ENCODE results near the gene KCNJ9.

Gene KCNJ9

GRCh38 chr1:160130939-160131338 lies 49.6 kb downstream of the KCNJ9 start:
- no peaks in the 10 kb centered on the region for H3K9me3 ChIP-seq (replicated peaks in 1 of 2; ENCODE audit: control insufficient read depth in 2 of 2, insufficient read depth in 1 of 2, low read depth in 1 of 2, low read length in 2 of 2)
- H3K4me1 ChIP-seq (ENCODE audit: control insufficient read depth in 2 of 2, insufficient read depth in 1 of 2, low read depth in 1 of 2, low read length in 2 of 2): no peaks in the 10 kb centered on the region
- H3K23ac ChIP-seq (ENCODE audit: low read depth, low read length, poor library complexity): no peak overlapping the region
- no peak overlapping the region for H2BK12ac ChIP-seq (ENCODE audit: low read length)
- no peak overlapping the region for H2BK120ac ChIP-seq (ENCODE audit: low read depth, low read length)
- H3K36me3 ChIP-seq (replicated peaks in 1 of 2; ENCODE audit: control insufficient read depth in 2 of 2, insufficient read depth in 2 of 2, low read length in 2 of 2): peaks cover 4 to 74% of the 10 kb centered on the region in 2 donors
- no peak overlapping the region for H4K8ac ChIP-seq (ENCODE audit: low read depth, low read length)
- WGBS, 2 donors (ENCODE audit: extremely low coverage in 2 of 2, insufficient read length in 2 of 2, insufficient replicate concordance in 1 of 2): no CpG with 5 or more reads among the region's 1 CpG
- H3K14ac ChIP-seq (ENCODE audit: low read length): no peak overlapping the region
- no peak overlapping the region for H2BK15ac ChIP-seq (ENCODE audit: low read length)
- no peak overlapping the region for H3K27ac ChIP-seq (replicated peaks; ENCODE audit: low read length)
- DNase-seq (ENCODE audit: low spot score): no peak
- H3K4me2 ChIP-seq (ENCODE audit: insufficient read depth, low read length, poor library complexity, severe bottlenecking): no peak overlapping the region
- no peak overlapping the region for H3K9ac ChIP-seq (ENCODE audit: low read depth, low read length, poor library complexity)
- no peak overlapping the region for H3K18ac ChIP-seq (ENCODE audit: low read length)
- no peak overlapping the region for H2BK5ac ChIP-seq (ENCODE audit: low read length)
- H3K4ac ChIP-seq (ENCODE audit: low read length): no peak overlapping the region
- no peaks in the 10 kb centered on the region for H3K27me3 ChIP-seq (ENCODE audit: control insufficient read depth in 3 of 3, insufficient read depth in 3 of 3, low read depth in 1 of 3, low read length in 3 of 3)
- H3K79me1 ChIP-seq (ENCODE audit: low read depth, low read length): peaks cover 3% of the 10 kb centered on the region
- H2AFZ ChIP-seq (ENCODE audit: low read length): no peak overlapping the region
- no peak overlapping the region for H4K91ac ChIP-seq (ENCODE audit: low read depth, low read length, poor library complexity)
- no peak overlapping the region for H2AK5ac ChIP-seq (ENCODE audit: low read depth, low read length)
- no peak overlapping the region for H3K4me3 ChIP-seq (ENCODE audit: low read length in 2 of 2)

GRCh38 chr1:160131803-160132565 lies 50.6 kb downstream of the KCNJ9 start:
- Histone ChIP-seq H4K8ac (ENCODE audit: low read depth, low read length) (no peak overlapping the region), H3K36me3 (replicated peaks in 1 of 2; ENCODE audit: control insufficient read depth in 2 of 2, insufficient read depth in 2 of 2, low read length in 2 of 2) (peaks cover 7 to 83% of the 10 kb centered on the region in 2 donors), H3K4me1 (ENCODE audit: control insufficient read depth in 2 of 2, insufficient read depth in 1 of 2, low read depth in 1 of 2, low read length in 2 of 2) (no peaks in the 10 kb centered on the region), H2BK15ac (ENCODE audit: low read length) (no peak overlapping the region), H2BK12ac (ENCODE audit: low read length) (no peak overlapping the region), H3K18ac (ENCODE audit: low read length) (no peak overlapping the region), H3K9ac (ENCODE audit: low read depth, low read length, poor library complexity) (no peak overlapping the region), H3K4me2 (ENCODE audit: insufficient read depth, low read length, poor library complexity, severe bottlenecking) (no peak overlapping the region), H2AFZ (ENCODE audit: low read length) (no peak overlapping the region), H2BK120ac (ENCODE audit: low read depth, low read length) (no peak overlapping the region), H3K4me3 (ENCODE audit: low read length in 2 of 2) (no peak overlapping the region), H3K9me3 (replicated peaks in 1 of 2; ENCODE audit: control insufficient read depth in 2 of 2, insufficient read depth in 1 of 2, low read depth in 1 of 2, low read length in 2 of 2) (no peaks in the 10 kb centered on the region), H3K79me1 (ENCODE audit: low read depth, low read length) (peaks cover 3% of the 10 kb centered on the region), H3K27ac (replicated peaks; ENCODE audit: low read length) (no peak overlapping the region), H3K14ac (ENCODE audit: low read length) (no peak overlapping the region), H2BK5ac (ENCODE audit: low read length) (no peak overlapping the region), H4K91ac (ENCODE audit: low read depth, low read length, poor library complexity) (no peak overlapping the region), H3K4ac (ENCODE audit: low read length) (no peak overlapping the region), H3K27me3 (ENCODE audit: control insufficient read depth in 3 of 3, insufficient read depth in 3 of 3, low read depth in 1 of 3, low read length in 3 of 3) (no peaks in the 10 kb centered on the region), H3K23ac (ENCODE audit: low read depth, low read length, poor library complexity) (no peak overlapping the region), H2AK5ac (ENCODE audit: low read depth, low read length) (no peak overlapping the region)
- DNase-seq (ENCODE audit: low spot score): no peak
- WGBS, 2 donors (ENCODE audit: extremely low coverage in 2 of 2, insufficient read length in 2 of 2, insufficient replicate concordance in 1 of 2): no CpG with 5 or more reads among the region's 8 CpGs

DNA sequence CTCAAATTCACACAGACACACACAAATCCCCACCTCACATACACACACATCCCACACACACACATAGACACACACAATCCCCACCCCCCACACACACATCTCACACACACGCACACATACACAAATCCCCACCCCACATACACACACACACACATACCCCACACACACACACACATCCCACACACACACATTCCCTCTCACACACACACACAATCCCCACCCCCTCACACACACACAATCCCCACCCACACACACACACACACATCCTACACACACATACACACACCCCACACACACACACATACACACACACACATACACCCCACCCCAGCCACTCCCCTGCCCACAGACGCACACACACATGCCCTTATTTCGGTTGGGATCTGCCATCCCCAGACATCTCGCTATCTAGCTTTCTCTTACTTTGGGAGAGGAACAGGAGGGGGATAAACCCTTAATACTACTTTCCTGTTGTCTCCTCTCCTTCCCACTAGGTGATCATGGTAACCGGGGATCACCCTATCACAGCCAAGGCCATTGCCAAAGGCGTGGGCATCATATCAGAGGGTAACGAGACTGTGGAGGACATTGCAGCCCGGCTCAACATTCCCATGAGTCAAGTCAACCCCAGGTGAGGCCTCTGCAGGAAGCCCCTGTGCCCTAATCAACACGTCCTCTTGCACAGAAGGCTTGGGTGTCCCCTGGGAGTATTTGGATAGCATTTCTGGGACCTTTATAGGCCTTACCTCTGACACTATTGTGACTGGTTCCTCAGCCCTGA lies 52.8 kb downstream of the KCNJ9 start:
- Histone ChIP-seq H3K4ac (ENCODE audit: low read length) (no peak overlapping the region), H2BK12ac (ENCODE audit: low read length) (no peak overlapping the region), H2AK5ac (ENCODE audit: low read depth, low read length) (no peak overlapping the region), H3K27ac (replicated peaks; ENCODE audit: low read length) (no peak overlapping the region), H2BK120ac (ENCODE audit: low read depth, low read length) (no peak overlapping the region), H2BK5ac (ENCODE audit: low read length) (no peak overlapping the region), H3K4me2 (ENCODE audit: insufficient read depth, low read length, poor library complexity, severe bottlenecking) (no peak overlapping the region), H4K8ac (ENCODE audit: low read depth, low read length) (no peak overlapping the region), H2AFZ (ENCODE audit: low read length) (no peak overlapping the region), H3K9me3 (replicated peaks in 1 of 2; ENCODE audit: control insufficient read depth in 2 of 2, insufficient read depth in 1 of 2, low read depth in 1 of 2, low read length in 2 of 2) (no peaks in the 10 kb centered on the region), H3K4me3 (ENCODE audit: low read length in 2 of 2) (no peak overlapping the region), H3K4me1 (ENCODE audit: control insufficient read depth in 2 of 2, insufficient read depth in 1 of 2, low read depth in 1 of 2, low read length in 2 of 2) (no peaks in the 10 kb centered on the region), H3K27me3 (ENCODE audit: control insufficient read depth in 3 of 3, insufficient read depth in 3 of 3, low read depth in 1 of 3, low read length in 3 of 3) (no peaks in the 10 kb centered on the region), H4K91ac (ENCODE audit: low read depth, low read length, poor library complexity) (no peak overlapping the region), H3K36me3 (replicated peaks in 1 of 2; ENCODE audit: control insufficient read depth in 2 of 2, insufficient read depth in 2 of 2, low read length in 2 of 2) (peaks cover 3 to 72% of the 10 kb centered on the region in 2 donors), H3K18ac (ENCODE audit: low read length) (no peak overlapping the region), H3K9ac (ENCODE audit: low read depth, low read length, poor library complexity) (no peak overlapping the region), H2BK15ac (ENCODE audit: low read length) (no peak overlapping the region), H3K14ac (ENCODE audit: low read length) (no peak overlapping the region), H3K79me1 (ENCODE audit: low read depth, low read length) (peaks cover 3% of the 10 kb centered on the region), H3K23ac (ENCODE audit: low read depth, low read length, poor library complexity) (no peak overlapping the region)
- DNase-seq (ENCODE audit: low spot score): no peak
- 100% methylated on average over 1 of the region's 9 CpGs for WGBS, 2 donors (ENCODE audit: extremely low coverage in 2 of 2, insufficient read length in 2 of 2, insufficient replicate concordance in 1 of 2)

DNA sequence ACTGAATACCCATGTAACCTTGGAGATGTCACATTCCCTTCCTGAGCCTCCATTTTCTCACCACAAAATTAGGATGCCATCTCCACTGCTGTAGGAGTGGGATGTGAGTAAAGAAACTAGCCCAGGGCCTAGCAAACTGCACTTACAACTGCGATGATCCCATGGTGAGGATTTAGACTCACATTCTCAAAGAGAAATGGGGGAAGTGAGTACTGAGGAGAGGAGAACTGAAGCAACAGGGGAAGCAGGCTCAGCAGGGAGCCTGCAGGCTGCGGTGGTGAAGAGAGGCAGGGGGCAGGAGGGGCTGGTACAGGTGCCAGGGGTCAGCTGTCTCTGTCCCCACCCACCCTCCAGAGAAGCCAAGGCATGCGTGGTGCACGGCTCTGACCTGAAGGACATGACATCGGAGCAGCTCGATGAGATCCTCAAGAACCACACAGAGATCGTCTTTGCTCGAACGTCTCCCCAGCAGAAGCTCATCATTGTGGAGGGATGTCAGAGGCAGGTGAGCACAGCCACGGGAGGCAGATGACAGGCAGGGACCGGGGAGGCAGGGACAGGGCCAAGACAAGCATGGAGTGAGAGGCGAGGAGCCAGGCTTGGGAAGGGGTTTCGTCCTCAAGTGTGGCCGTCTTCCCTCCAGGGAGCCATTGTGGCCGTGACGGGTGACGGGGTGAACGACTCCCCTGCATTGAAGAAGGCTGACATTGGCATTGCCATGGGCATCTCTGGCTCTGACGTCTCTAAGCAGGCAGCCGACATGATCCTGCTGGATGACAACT lies 53.6 kb downstream of the KCNJ9 start:
- H3K36me3 ChIP-seq (replicated peaks in 1 of 2; ENCODE audit: control insufficient read depth in 2 of 2, insufficient read depth in 2 of 2, low read length in 2 of 2): peaks cover 3 to 71% of the 10 kb centered on the region in 2 donors
- H2BK15ac ChIP-seq (ENCODE audit: low read length): no peak overlapping the region
- H3K9me3 ChIP-seq (replicated peaks in 1 of 2; ENCODE audit: control insufficient read depth in 2 of 2, insufficient read depth in 1 of 2, low read depth in 1 of 2, low read length in 2 of 2): no peaks in the 10 kb centered on the region
- no peak overlapping the region for H2BK5ac ChIP-seq (ENCODE audit: low read length)
- peaks cover 3% of the 10 kb centered on the region for H3K79me1 ChIP-seq (ENCODE audit: low read depth, low read length)
- no peak overlapping the region for H3K4me3 ChIP-seq (ENCODE audit: low read length in 2 of 2)
- H3K4me1 ChIP-seq (ENCODE audit: control insufficient read depth in 2 of 2, insufficient read depth in 1 of 2, low read depth in 1 of 2, low read length in 2 of 2): no peaks in the 10 kb centered on the region
- no CpG with 5 or more reads among the region's 20 CpGs for WGBS, 2 donors (ENCODE audit: extremely low coverage in 2 of 2, insufficient read length in 2 of 2, insufficient replicate concordance in 1 of 2)
- H4K91ac ChIP-seq (ENCODE audit: low read depth, low read length, poor library complexity): no peak overlapping the region
- no peak overlapping the region for H3K18ac ChIP-seq (ENCODE audit: low read length)
- H3K4me2 ChIP-seq (ENCODE audit: insufficient read depth, low read length, poor library complexity, severe bottlenecking): no peak overlapping the region
- H2BK12ac ChIP-seq (ENCODE audit: low read length): no peak overlapping the region
- H4K8ac ChIP-seq (ENCODE audit: low read depth, low read length): no peak overlapping the region
- H2BK120ac ChIP-seq (ENCODE audit: low read depth, low read length): no peak overlapping the region
- H3K9ac ChIP-seq (ENCODE audit: low read depth, low read length, poor library complexity): no peak overlapping the region
- H2AK5ac ChIP-seq (ENCODE audit: low read depth, low read length): no peak overlapping the region
- H2AFZ ChIP-seq (ENCODE audit: low read length): no peak overlapping the region
- H3K27ac ChIP-seq (replicated peaks; ENCODE audit: low read length): no peak overlapping the region
- no peak for DNase-seq (ENCODE audit: low spot score)
- no peak overlapping the region for H3K14ac ChIP-seq (ENCODE audit: low read length)
- H3K4ac ChIP-seq (ENCODE audit: low read length): no peak overlapping the region
- no peak overlapping the region for H3K23ac ChIP-seq (ENCODE audit: low read depth, low read length, poor library complexity)
- no peaks in the 10 kb centered on the region for H3K27me3 ChIP-seq (ENCODE audit: control insufficient read depth in 3 of 3, insufficient read depth in 3 of 3, low read depth in 1 of 3, low read length in 3 of 3)

Measured in neuronal stem cell (in vitro differentiated cells).